GM12801 (cell line): ENCODE data around the gene LUZP4.

Source experiments
- CTCF ChIP-seq: IDR thresholded peaks from one replicate; pipeline ENCODE4 v1.5.1; 2011; ENCODE audit warnings: control low read depth; ENCODE audit not compliant: insufficient read length; ENCODE audit errors: extremely low read depth

The LUZP4 gene

DNA sequence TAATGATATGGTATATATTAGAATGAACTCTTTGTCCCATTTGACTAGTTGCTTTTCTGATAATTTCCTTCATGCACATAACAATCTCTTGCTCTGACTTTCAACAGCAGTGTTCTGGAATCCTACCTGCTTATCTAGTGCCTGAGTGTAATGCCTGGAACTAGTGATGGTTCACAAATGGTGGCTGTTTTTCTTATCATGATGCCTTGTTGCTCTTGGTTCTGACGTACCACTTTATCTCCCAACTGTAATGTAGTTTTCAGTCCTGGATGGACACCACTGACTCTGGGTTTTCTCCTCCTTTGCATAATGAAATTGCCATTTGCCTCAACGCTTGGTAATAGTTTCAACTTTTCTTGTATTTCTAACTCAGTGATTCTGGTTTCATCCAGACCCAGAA, 25.5 kb upstream of the LUZP4 start:
- TF ChIP-seq CTCF = no peak

DNA sequence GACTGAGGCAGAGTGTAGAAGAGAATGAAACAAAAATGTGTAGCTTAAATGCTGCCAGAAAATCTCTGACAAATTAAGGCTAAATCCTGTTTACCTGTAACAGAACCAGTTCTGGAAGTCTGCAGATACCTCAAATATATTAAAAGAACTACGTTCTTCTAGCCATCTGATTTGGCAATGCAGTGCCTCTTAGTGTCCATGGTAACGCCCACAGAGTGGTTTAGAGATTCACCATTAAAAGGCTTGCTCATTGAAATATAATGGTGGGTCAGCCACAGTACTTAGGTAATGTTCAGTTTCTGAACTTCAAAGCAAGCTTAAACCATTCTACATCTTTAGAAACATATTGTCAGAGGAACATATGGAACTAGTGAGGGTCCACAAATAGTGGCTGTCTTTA, 23.2 kb upstream of the LUZP4 start:
- TF ChIP-seq CTCF = no peak

DNA sequence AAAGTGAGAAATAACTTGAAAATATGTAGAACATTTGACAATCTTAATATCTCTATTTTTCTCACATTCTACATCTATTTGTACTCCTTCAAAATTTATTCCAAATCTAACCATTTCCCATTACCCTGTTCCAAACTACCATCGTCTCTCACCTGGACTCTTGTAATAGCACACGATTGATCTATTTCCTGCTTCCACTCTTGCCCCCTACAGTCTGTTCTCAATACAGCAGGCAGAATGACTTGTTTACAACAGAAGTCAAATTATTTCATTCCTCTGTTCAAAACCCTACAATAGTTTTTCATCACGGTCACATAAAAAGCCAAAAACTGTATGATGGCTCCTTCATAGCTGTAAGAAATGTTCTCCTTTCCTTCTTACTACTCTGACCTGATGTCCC, 21.1 kb upstream of the LUZP4 start:
- TF ChIP-seq CTCF = no peak

- no peak for TF ChIP-seq CTCF
Measured at GRCh38 chrX:115269051-115269683, 20.3 kb upstream of the LUZP4 start.

GRCh38 chrX:115284877-115285276, 4.6 kb upstream of the LUZP4 start:
- TF ChIP-seq CTCF = no peak

DNA sequence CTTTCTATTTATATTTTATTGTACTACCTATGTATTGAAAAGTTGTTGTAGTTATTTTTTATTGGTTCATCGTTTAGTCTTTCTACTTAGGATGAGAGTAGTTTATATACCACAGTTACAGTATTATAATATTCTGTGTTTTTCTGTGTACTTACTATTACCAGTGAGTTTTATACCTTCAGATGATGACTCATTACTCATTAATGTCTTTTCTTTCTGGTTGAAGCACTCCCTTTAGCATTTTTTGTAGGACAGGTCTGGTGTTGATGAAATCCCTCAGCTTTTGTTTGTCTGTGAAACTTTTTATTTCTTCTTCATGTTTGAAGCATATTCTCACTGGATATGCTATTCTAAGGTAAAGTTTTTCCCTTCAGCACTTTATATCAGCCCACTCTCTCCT, 7.7 kb downstream of the LUZP4 start:
- TF ChIP-seq CTCF = no peak

DNA sequence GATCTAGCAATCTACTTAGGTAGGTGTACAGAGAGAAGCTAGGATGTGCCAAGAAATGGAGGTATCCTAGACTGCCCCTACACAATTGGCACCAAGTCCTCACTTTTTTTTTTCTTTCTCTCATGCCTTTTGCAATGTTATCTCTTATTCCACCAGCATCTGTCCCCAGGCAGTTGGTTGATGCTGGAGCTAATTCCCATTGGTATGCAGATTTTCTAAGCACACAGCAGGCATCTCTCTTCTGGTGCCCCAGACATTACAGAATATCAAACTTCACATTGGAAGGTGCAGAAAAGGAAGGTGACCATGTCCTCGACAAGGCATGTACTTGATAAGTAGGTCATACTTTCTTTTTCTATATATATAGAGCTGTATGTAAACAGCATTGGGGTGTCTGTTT, 21.6 kb downstream of the LUZP4 start:
- no peak for TF ChIP-seq CTCF

DNA sequence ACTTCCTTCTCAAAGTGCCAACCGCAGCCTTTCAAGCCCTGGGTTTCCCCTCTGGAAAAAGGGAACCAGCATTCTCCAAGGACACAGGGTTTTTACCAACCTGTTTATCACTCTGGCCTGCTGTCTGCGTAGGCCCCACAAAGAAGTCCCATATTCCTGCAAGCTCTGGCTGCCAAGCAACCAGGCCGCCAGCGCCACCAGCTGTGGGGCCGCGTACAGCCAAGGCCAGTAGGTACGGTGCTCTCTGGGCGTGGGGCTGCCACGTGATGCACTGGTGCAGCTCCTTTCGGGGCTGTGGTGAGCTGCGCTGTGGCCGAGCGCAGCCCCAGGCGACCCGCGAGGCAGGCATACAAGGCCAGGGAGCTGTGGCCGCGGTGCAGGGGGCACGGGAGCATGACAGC, 22.1 kb downstream of the LUZP4 start:
- no peak for TF ChIP-seq CTCF
